ENCODE results near the gene MARS1.
"Not testable (repeated sequence)": the region's sequence is repeated elsewhere in the genome, so short reads cannot be mapped to it uniquely, and the experiment has no call there.

Gene MARS1

DNA sequence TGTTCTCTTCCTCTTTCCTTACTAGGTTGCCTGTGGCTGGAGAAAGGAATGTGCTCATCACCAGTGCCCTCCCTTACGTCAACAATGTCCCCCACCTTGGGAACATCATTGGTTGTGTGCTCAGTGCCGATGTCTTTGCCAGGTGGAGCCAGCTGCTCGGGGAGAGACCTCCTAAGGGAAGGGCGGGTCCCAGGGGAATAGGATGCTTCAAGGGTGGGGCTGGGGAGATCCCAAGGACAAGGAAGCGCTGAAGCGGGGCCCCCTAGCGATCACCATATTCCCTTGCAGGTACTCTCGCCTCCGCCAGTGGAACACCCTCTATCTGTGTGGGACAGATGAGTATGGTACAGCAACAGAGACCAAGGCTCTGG is 10.2 kb downstream of the MARS1 start (continued):
- TF ChIP-seq ZNF202 (tag by site-specific recombination; IDR thresholded peaks at IDR 0.05; ENCODE audit: borderline replicate concordance), result no peak

DNA sequence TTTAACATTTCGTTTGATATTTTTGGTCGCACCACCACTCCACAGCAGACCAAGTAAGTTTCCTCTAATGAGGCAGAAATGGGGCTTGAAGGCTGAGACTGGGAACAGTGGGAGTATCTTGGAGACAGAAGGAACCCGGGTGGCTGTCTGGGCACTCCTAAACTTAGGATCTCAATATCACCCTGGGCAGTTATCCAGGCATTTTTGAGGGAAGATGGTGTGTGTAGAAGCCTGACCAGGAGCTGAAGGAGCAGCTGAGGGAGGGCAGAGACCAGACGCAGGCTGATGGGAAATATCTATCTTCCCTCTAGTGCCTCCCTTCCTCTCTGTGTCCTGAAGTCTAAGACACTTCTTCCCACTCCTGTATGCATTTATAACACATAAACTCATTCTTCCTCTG is 10.7 kb downstream of the MARS1 start:
- Histone ChIP-seq H3K36me3 (ENCODE audit: control insufficient read depth in 2 of 2, insufficient read depth in 1 of 2, low read length in 2 of 2) (peaks cover 69 to 74% of the 10 kb centered on the region in 2 experiments), H3K27ac (ENCODE audit: extremely low read depth, low read depth, low read length) (no peak overlapping the region), H3K4me3 (ENCODE audit: low read depth, low read length) (no peak overlapping the region), H3K9me3 (ENCODE audit: control insufficient read depth, insufficient read depth, low read depth, low read length) (no peaks in the 10 kb centered on the region), H3K4me1 (ENCODE audit: control insufficient read depth, insufficient read depth, low read length) (no peaks in the 10 kb centered on the region)
- TF ChIP-seq ZSCAN23 (tag by site-specific recombination; IDR thresholded peaks at IDR 0.05) (no peak), ZNF670 (tag by site-specific recombination; IDR thresholded peaks at IDR 0.05; ENCODE audit: low read depth) (no peak), ZNF747 (tag by site-specific recombination; IDR thresholded peaks at IDR 0.05) (no peak), ZNF501 (tag by site-specific recombination; IDR thresholded peaks at IDR 0.05) (no peak), ZNF202 (tag by site-specific recombination; IDR thresholded peaks at IDR 0.05; ENCODE audit: borderline replicate concordance) (no peak), ZNF16 (tag by site-specific recombination; IDR thresholded peaks at IDR 0.05; ENCODE audit: low read depth) (no peak), ZEB2 (tag by site-specific recombination; IDR thresholded peaks at IDR 0.05) (no peak), ZBTB6 (tag by site-specific recombination; IDR thresholded peaks at IDR 0.05) (no peak), ZNF837 (tag by site-specific recombination; IDR thresholded peaks at IDR 0.05) (no peak), BCL6B (tag by site-specific recombination; IDR thresholded peaks at IDR 0.05) (no peak), ZNF19 (tag by site-specific recombination; IDR thresholded peaks at IDR 0.05; ENCODE audit: low read depth) (no peak)
- TF ChIP-seq, protein P1, sequence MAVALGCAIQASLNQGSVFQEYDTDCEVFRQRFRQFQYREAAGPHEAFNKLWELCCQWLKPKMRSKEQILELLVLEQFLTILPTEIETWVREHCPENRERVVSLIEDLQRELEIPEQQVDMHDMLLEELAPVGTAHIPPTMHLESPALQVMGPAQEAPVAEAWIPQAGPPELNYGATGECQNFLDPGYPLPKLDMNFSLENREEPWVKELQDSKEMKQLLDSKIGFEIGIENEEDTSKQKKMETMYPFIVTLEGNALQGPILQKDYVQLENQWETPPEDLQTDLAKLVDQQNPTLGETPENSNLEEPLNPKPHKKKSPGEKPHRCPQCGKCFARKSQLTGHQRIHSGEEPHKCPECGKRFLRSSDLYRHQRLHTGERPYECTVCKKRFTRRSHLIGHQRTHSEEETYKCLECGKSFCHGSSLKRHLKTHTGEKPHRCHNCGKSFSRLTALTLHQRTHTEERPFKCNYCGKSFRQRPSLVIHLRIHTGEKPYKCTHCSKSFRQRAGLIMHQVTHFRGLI (tag by site-specific recombination; IDR thresholded peaks at IDR 0.05), result no peak
- TF ChIP-seq, protein P2, sequence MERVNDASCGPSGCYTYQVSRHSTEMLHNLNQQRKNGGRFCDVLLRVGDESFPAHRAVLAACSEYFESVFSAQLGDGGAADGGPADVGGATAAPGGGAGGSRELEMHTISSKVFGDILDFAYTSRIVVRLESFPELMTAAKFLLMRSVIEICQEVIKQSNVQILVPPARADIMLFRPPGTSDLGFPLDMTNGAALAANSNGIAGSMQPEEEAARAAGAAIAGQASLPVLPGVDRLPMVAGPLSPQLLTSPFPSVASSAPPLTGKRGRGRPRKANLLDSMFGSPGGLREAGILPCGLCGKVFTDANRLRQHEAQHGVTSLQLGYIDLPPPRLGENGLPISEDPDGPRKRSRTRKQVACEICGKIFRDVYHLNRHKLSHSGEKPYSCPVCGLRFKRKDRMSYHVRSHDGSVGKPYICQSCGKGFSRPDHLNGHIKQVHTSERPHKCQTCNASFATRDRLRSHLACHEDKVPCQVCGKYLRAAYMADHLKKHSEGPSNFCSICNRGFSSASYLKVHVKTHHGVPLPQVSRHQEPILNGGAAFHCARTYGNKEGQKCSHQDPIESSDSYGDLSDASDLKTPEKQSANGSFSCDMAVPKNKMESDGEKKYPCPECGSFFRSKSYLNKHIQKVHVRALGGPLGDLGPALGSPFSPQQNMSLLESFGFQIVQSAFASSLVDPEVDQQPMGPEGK (tag by site-specific recombination; IDR thresholded peaks at IDR 0.05), result no peak
- ChIA-PET CTCF (no interaction called here), POLR2A (interaction anchor here (1.0 kb wide), 1 partner anchor 21 kb away, joined by 4 read pairs; no protein-coding TSS in a partner anchor)

DNA sequence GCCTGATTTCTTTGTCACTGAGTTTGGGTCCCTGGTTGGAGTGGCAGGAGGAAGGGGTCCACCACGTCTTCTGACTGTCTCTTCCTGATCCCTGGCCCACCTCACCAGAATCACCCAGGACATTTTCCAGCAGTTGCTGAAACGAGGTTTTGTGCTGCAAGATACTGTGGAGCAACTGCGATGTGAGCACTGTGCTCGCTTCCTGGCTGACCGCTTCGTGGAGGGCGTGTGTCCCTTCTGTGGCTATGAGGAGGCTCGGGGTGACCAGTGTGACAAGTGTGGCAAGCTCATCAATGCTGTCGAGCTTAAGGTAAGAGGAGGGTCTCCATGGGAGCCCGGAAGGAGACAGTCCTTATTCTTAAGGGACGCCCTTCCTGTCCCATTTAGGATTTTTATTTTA is 12.3 kb downstream of the MARS1 start:
- Histone ChIP-seq H3K36me3 (ENCODE audit: control insufficient read depth in 2 of 2, insufficient read depth in 1 of 2, low read length in 2 of 2) (peaks cover 79 to 87% of the 10 kb centered on the region in 2 experiments), H3K9me3 (ENCODE audit: control insufficient read depth, insufficient read depth, low read depth, low read length) (no peaks in the 10 kb centered on the region), H3K4me1 (ENCODE audit: control insufficient read depth, insufficient read depth, low read length) (no peaks in the 10 kb centered on the region), H3K4me3 (ENCODE audit: low read depth, low read length) (no peak overlapping the region), H3K27ac (ENCODE audit: extremely low read depth, low read depth, low read length) (no peak overlapping the region)
- no peak for TF ChIP-seq ZNF785 (tag by site-specific recombination; IDR thresholded peaks at IDR 0.05)
- TF ChIP-seq ZNF76 (tag by site-specific recombination; IDR thresholded peaks at IDR 0.05; ENCODE audit: borderline replicate concordance, low read depth), result no peak
- no peak for TF ChIP-seq ZNF404 (tag by site-specific recombination; IDR thresholded peaks at IDR 0.05)
- TF ChIP-seq ZBTB6 (tag by site-specific recombination; IDR thresholded peaks at IDR 0.05), result no peak
- no peak for TF ChIP-seq PBX3 (CRISPR knock-in tag; IDR thresholded peaks at IDR 0.05)
- no peak for TF ChIP-seq ZNF837 (tag by site-specific recombination; IDR thresholded peaks at IDR 0.05)
- TF ChIP-seq ZNF202 (tag by site-specific recombination; IDR thresholded peaks at IDR 0.05; ENCODE audit: borderline replicate concordance), result no peak
- no peak for TF ChIP-seq FEZF1 (tag by site-specific recombination; IDR thresholded peaks at IDR 0.05)
- POLR2A ChIA-PET, result interaction anchor here (1.1 to 1.3 kb wide), 2 partner anchors 14 to 24 kb away, joined by 3 to 4 read pairs; no protein-coding TSS in a partner anchor
- CTCF ChIA-PET, result no interaction called here

DNA sequence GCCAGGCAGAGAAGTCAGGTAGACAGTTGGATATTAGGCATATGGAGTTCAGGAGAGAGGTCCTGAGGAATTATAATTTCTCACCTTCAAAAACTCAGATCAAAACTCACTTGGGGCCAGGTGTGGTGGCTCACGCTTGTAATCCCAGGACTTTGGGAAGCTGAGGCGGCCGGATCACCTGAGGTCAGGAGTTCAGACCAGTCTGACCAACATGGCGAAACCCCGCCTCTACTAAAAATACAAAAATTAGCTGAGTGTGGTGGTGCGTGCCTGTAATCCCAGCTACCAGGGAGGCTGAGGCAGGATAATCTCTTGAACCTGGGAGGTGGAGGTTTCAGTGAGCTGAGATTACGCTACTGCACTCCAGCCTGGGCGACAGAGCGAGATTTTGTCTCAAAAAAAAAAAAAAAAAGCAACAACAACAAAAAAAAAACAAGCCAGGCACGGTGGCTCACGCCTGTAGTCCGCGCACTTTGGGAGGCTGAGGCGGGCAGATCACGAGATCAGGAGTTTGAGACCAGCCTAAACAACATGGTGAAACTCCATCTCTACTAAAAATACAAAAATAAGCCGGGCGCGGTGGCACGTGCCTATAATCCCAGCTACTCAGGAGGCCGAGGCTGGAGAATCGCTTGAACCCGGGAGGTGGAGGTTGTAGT is 14.6 kb downstream of the MARS1 start:
- H3K36me3 ChIP-seq (ENCODE audit: control insufficient read depth in 2 of 2, insufficient read depth in 1 of 2, low read length in 2 of 2), result peaks cover 82 to 84% of the 10 kb centered on the region in 2 experiments
- not testable (repeated sequence) for H3K4me3 ChIP-seq (ENCODE audit: low read depth, low read length); H3K4me1 ChIP-seq (ENCODE audit: control insufficient read depth, insufficient read depth, low read length); H3K27ac ChIP-seq (ENCODE audit: extremely low read depth, low read depth, low read length); H3K9me3 ChIP-seq (ENCODE audit: control insufficient read depth, insufficient read depth, low read depth, low read length)
- POLR2A ChIA-PET, result interaction anchor here (0.7 to 3.2 kb wide), 4 partner anchors 14 to 1493 kb away, joined by 3 to 15 read pairs (median 6); partner anchors contain the start of gene DDIT3
- CTCF ChIA-PET, result interaction anchor here (0.5 kb wide), 1 partner anchor 258 kb away, joined by 3 read pairs; no protein-coding TSS in a partner anchor
